Fibroblast of peridontal ligament (primary cell): Measurements from ENCODE around the gene RNF220.

Experiments used
- DNase-seq: peaks from one replicate; pipeline ENCODE4 v3.0.0-alpha.2; 2010; ENCODE audit errors: extremely low read depth

RNF220 gene

GRCh38 chr1:44406737-44407429 is 1.8 kb downstream of the RNF220 start:
- DNase-seq = no peak

- no peak for DNase-seq
Observed at GRCh38 chr1:44407430-44408211, 2.6 kb downstream of the RNF220 start.

- DNase-seq = no peak
Observed at GRCh38 chr1:44408212-44408582, 3.1 kb downstream of the RNF220 start.

GRCh38 chr1:44408632-44409602 is 3.9 kb downstream of the RNF220 start:
- no peak for DNase-seq

GRCh38 chr1:44409757-44410156 is 4.7 kb downstream of the RNF220 start:
- DNase-seq = no peak

- DNase-seq = no peak
Observed at GRCh38 chr1:44411861-44412260, 6.8 kb downstream of the RNF220 start.

GRCh38 chr1:44412601-44413000 is 7.5 kb downstream of the RNF220 start:
- no peak for DNase-seq

- DNase-seq = no peak
Observed at GRCh38 chr1:44413740-44414139, 8.7 kb downstream of the RNF220 start.

GRCh38 chr1:44415013-44415412 is 10.0 kb downstream of the RNF220 start:
- DNase-seq = no peak

- DNase-seq = no peak
Observed at GRCh38 chr1:44416408-44416807, 11.4 kb downstream of the RNF220 start.

GRCh38 chr1:44417351-44418021 is 12.4 kb downstream of the RNF220 start:
- DNase-seq = no peak

GRCh38 chr1:44418022-44418673 is 13.1 kb downstream of the RNF220 start:
- DNase-seq = no peak

- DNase-seq = no peak
Observed at GRCh38 chr1:44419901-44420300, 14.8 kb downstream of the RNF220 start.

- no peak for DNase-seq
Observed at GRCh38 chr1:44420535-44420934, 15.5 kb downstream of the RNF220 start.

- no peak for DNase-seq
Observed at GRCh38 chr1:44421446-44421884, 16.4 kb downstream of the RNF220 start.

GRCh38 chr1:44422161-44422560 is 17.1 kb downstream of the RNF220 start:
- no peak for DNase-seq

- DNase-seq = peak; percentile 45
Observed at GRCh38 chr1:44423591-44424537, 18.8 kb downstream of the RNF220 start.

GRCh38 chr1:44424747-44425146 is 19.7 kb downstream of the RNF220 start:
- DNase-seq = no peak

GRCh38 chr1:44425341-44426082 is 20.5 kb downstream of the RNF220 start:
- no peak for DNase-seq
